Right cardiac atrium (tissue), 5 donors: Measurements from ENCODE around the gene ABCC5. TPM values are rescaled to one million over a fixed set of nuclear protein-coding genes. Genes with fewer than 3 reads are reported as not detected.
A peak's percentile ranks its signal among the peaks of the same experiment; 100 is the strongest.

Experiments
- ATAC-seq, 2 donors: fragments of 200-7000 bp; cut with Tn5 transposase; one replicate each; pipeline versions ENCODE4 v1.8.0 to v1.9.1; 2020; ENCODE audit warnings: moderate library complexity in 2 of 2, mild to moderate bottlenecking in 1 of 2
- DNase-seq, 3 donors: peaks; one replicate each; pipeline ENCODE4 v3.0.0-alpha.2; 2020
- H3K27ac ChIP-seq: one replicate; pipeline ENCODE4 v1.5.1; 2013; ENCODE audit warnings: mild to moderate bottlenecking, low read length, control low read depth, moderate library complexity
- H3K27me3 ChIP-seq: one replicate; pipeline ENCODE4 v1.6.1; 2013; ENCODE audit not compliant: control insufficient read depth, insufficient read depth
- H3K4me1 ChIP-seq: one replicate; pipeline ENCODE4 v1.6.1; 2013; ENCODE audit warnings: low read length; ENCODE audit not compliant: control insufficient read depth, insufficient read depth
- H3K4me3 ChIP-seq: one replicate; pipeline ENCODE4 v1.5.1; 2013; ENCODE audit warnings: low read length, control low read depth
- H3K9me3 ChIP-seq: one replicate; pipeline ENCODE4 v1.6.1; 2013; ENCODE audit warnings: low read length; ENCODE audit not compliant: control insufficient read depth
- WGBS: extraction: QIAGEN DNeasy Blood & Tissue Kit; methylation state at CpG from one replicate; pipeline ENCODE4 v1.1.7; 2013; 5-methylcytosine and 5-hydroxymethylcytosine counted together
- intact Hi-C, 4 donors: fragments of 100-400 bp; cut with DNase I; formaldehyde crosslinking; loops; one replicate each; pipeline versions ENCODE4 v1.11.0 to v1.14.0; 2022 to 2023
- polyA plus RNA-seq: library from polyadenylated mRNA; stranded (reverse); fragments of 200-250 nt; gene quantifications from one replicate; pipeline ENCODE4 v1.2.3, GENCODE V29; 2013
- total RNA-seq, 4 donors: library from RNA; stranded (reverse); fragmentation: NEBNext Ultra II Directional; extraction: Animal tissue kit (Norgen Biotek cat#: 25700); gene quantifications; one replicate each; pipeline ENCODE4 v1.2.1, GENCODE V29; 2021
- donor health status: healthy with polysubstance abuse.
- donor health status: DM: no; HTN: yes; CAD: no.
- donor health status: DM: no; HTN: no; CAD: no.
- donor health status: DM: no; HTN: yes; CAD: no; lungs with severe emphysema.
- donor health status: DM: yes; HTN: yes; CAD: no.

ABCC5 gene
- total and polyA plus RNA-seq, 5 donors, result 28.9 to 60.7 (median 48.0) TPM

DNA sequence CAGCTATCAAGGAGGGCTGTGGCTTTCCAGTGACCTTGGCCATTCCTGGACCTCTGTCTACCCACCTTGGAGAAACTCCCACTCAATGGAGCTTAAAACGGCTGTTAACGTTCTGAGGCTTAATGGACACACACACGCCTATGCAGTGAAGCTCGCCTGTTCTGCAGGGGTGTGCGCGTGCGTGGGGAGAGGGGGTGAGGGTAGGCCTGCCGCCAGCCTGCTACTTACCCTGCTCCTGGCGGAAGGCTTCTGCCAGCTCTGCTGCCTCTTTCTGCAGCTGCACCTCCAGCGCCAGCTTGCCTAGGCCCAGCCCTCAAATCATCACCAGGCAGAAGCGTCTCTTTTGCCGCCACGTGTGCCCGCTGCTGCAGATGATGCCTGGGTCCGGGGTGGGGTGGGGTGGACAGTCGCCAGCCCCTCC is 109.8 kb downstream of the ABCC5 start:
- Histone ChIP-seq H3K4me1 (no peaks in the 10 kb centered on the region), H3K27ac (no peak overlapping the region), H3K4me3 (no peak overlapping the region), H3K27me3 (no peaks in the 10 kb centered on the region), H3K9me3 (no peaks in the 10 kb centered on the region)
- ATAC-seq (no peak), DNase-seq (no peak)
- 79% methylated on average over 16 of the region's 16 CpGs for WGBS
- intact Hi-C loops, result loop anchor here in 1 of 4 donors (10.0 kb wide), 1 partner anchor 97 kb away; no protein-coding TSS in a partner anchor

DNA sequence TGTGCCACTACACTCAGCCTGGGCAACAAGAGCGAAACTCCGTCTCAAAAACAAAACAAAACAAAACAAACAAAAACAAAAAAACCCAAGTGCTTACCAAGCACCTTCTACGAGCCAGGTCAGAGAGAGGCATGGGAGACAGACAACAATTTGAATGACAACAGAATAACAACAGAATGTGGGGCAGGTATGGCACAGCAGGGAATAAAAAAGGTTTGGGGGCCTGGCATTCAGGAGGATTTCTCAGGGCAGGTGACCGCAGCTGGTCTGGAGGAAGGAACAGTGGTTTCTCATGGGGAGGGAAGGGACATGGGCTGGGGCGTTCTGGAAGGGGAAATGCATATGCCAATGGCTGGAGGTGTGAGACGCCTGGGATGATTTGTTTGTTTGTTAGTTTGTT is 110.5 kb downstream of the ABCC5 start:
- ATAC-seq (no peak), DNase-seq (no peak)
- 64% methylated on average over 6 of the region's 6 CpGs for whole genome bisulfite sequencing
- H3K9me3 ChIP-seq, result no peaks in the 10 kb centered on the region
- intact Hi-C loops, result loop anchor here in 1 of 4 donors (10.0 kb wide), 1 partner anchor 98 kb away; no protein-coding TSS in a partner anchor
- no peak overlapping the region for H3K4me3 ChIP-seq
- no peaks in the 10 kb centered on the region for H3K27me3 ChIP-seq
- H3K4me1 ChIP-seq, result no peaks in the 10 kb centered on the region
- no peak overlapping the region for H3K27ac ChIP-seq

DNA sequence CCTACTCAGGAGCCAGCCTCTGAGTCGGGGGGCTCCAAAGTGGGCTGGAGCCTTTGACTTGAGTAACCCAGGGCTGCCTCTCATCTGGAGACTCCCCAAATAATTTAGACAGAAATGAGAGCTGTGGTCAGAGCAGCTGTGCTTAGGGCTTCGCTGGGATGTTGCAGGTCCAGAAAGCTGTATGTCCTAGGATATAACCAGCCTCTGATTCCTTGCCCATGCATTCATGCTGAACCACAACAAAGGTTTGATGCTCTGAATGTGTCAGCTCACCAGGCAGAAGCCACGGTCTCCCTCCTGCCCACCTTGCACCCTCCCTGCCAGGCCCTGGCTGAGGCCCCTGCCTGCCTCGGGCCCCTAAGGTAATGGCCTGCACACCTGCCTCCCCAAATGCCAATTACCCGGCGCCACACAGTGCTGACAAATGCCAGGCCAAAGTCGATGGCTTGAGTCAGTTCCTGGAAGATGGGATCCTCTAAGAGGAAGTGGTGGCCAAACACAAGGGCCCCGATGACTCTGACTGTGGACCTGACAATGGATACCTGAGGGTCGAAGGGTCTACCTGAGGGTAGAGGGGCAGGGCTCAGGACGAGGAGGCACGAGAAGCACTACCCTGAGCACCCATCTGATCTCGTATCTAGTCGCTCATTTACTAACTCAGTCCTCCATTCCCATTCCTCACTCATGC is 111.3 kb downstream of the ABCC5 start:
- intact Hi-C loops, result loop anchor here in 1 of 4 donors (10.0 kb wide), 1 partner anchor 98 kb away; no protein-coding TSS in a partner anchor
- ATAC-seq (no peak), DNase-seq (no peak)
- 78% methylated on average over 13 of the region's 13 CpGs for WGBS
- Histone ChIP-seq H3K27me3 (no peaks in the 10 kb centered on the region), H3K4me1 (no peaks in the 10 kb centered on the region), H3K4me3 (no peak overlapping the region), H3K9me3 (no peaks in the 10 kb centered on the region), H3K27ac (no peak overlapping the region)

DNA sequence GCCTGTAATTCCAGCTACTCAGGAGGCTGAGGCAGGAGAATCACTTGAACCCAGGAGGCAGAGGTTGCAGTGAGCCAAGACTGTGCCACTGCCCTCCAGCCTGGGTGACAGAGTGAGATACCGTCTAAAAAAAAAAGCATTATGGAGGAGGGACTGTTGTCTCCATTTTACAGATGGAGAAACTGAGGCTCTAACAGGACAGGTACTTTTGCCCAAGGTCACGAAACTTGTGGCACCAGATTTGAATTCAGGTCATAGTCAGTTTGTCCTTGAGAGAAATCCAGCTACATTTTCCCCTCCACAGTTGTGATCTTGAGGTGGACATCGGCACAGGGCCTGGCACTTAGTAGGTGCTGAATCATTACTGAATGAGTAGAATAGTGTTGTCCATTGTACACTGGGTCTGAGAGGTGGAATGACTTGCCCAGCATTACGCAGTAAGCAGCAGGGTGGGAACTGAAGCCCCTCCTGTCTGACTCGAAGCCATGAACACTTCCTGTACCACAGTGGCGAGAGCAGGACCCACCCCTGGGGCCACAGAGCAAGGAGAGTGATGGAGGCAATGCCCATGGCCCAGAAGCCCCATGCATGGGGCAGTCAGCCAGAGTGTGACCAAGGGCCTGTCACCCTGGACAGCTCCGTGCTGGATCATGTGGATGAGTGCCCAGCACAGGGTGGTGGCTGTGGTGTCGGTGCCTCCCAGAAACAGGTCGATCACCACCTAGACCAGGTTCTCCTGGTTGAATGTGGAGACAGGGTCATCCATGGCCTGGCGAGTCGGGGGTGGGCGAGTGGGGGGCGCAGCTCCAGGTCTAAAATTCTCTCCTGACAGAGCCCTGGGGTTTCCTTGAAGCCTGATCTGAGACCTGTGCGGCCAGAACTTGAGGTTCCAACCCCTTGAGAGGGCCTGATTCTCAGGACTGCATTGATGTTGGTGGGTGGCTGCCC is 112.6 kb downstream of the ABCC5 start:
- H3K27me3 ChIP-seq, result no peaks in the 10 kb centered on the region
- no peak overlapping the region for H3K27ac ChIP-seq
- no peaks in the 10 kb centered on the region for H3K4me1 ChIP-seq
- intact Hi-C loops, result loop anchor here in 1 of 4 donors (10.0 kb wide), 1 partner anchor 100 kb away; no protein-coding TSS in a partner anchor
- 76% methylated on average over 14 of the region's 14 CpGs for WGBS
- DNase-seq, result no peak
- H3K4me3 ChIP-seq, result no peak overlapping the region
- H3K9me3 ChIP-seq, result no peaks in the 10 kb centered on the region
- ATAC-seq, result peak; percentile 26 to 52

DNA sequence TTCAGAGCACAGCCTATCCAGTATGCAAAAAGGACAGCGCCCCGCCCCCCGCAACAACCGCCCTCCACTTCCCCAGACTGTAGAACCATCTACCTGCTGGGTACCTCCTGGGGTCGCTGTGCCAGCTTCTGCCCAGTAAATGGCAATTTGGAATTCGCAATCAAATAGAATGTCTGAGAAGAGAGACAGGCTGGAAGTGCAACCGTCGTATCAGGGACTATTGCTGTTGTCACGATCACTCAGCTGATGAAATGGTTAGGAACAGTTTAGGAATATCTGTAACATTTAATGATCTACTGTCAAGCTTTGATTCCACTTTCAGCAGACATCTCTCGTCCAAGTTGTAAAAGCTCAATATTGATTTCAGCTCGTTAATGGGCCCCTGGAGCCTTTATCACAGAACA is 119.7 kb downstream of the ABCC5 start:
- DNase-seq (peak in 1 of 3 donors; percentile 37), ATAC-seq (no peak)
- no peak overlapping the region for H3K27ac ChIP-seq
- intact Hi-C loops, result loop anchor here in 3 of 4 donors (10.0 kb wide), 2 partner anchors 347 to 387 kb away; partner anchors contain the start of genes ALG3 (in 1 of the 3) and EEF1AKMT4 (in 1 of the 3)
- no peaks in the 10 kb centered on the region for H3K4me1 ChIP-seq
- H3K9me3 ChIP-seq, result no peaks in the 10 kb centered on the region
- no peak overlapping the region for H3K4me3 ChIP-seq
- no peaks in the 10 kb centered on the region for H3K27me3 ChIP-seq
- 58% methylated on average over 11 of the region's 11 CpGs for WGBS

DNA sequence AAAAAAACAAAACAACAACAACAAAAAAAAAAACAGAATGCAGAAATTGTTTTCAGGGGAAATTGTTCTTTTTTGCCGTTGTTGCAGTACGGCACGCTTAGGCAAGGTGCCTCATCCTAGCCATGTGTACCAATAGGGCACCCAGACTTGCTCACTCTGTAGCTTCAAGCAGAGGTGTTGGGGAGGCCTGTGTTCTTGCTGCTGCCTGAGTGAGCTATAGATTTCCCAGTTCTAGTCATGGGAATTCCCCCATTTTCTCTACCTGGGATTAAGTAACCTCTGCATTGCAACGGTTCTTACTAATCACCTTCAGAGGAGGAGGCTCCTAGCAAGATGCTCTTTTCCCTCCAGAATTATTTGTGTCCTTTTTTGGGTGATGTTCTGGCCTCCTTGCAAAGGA is 120.1 kb downstream of the ABCC5 start:
- no peak for ATAC-seq
- intact Hi-C loops, result loop anchor here in 3 of 4 donors (10.0 kb wide), 2 partner anchors 347 to 387 kb away; partner anchors contain the start of genes ALG3 (in 1 of the 3) and EEF1AKMT4 (in 1 of the 3)
- Histone ChIP-seq H3K27ac (no peak overlapping the region), H3K4me1 (no peaks in the 10 kb centered on the region), H3K27me3 (no peaks in the 10 kb centered on the region), H3K9me3 (no peaks in the 10 kb centered on the region), H3K4me3 (no peak overlapping the region)
- 85% methylated on average over 4 of the region's 4 CpGs for WGBS
- DNase-seq, result no peak

DNA sequence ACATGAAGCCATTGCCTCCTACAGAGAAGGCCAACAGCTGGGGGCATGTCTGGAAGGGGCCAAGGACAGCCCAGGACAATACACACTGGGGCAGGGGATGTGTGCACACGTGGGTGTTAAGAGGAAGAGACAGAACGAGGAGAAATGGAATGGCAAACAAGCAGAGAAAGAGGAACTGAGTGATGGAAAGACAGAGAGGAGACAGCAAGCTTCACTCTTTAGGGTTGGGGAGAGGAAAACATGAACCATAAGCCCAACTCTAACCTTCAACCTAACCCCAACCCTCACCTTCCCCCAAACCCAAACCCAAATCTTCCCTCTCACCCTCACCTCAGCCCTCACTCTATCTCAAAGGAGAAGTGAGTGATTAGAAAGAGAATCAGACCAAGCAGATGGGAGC is 121.1 kb downstream of the ABCC5 start:
- intact Hi-C loops, result loop anchor here in 3 of 4 donors (10.0 kb wide), 2 partner anchors 348 to 388 kb away; partner anchors contain the start of genes ALG3 (in 1 of the 3) and EEF1AKMT4 (in 1 of the 3)
- H3K4me1 ChIP-seq, result no peaks in the 10 kb centered on the region
- no peaks in the 10 kb centered on the region for H3K27me3 ChIP-seq
- H3K4me3 ChIP-seq, result no peak overlapping the region
- ATAC-seq, result peak in 1 of 2 donors; percentile 27
- WGBS, result 49% methylated on average over 2 of the region's 2 CpGs
- no peak for DNase-seq
- H3K9me3 ChIP-seq, result no peaks in the 10 kb centered on the region
- H3K27ac ChIP-seq, result no peak overlapping the region

DNA sequence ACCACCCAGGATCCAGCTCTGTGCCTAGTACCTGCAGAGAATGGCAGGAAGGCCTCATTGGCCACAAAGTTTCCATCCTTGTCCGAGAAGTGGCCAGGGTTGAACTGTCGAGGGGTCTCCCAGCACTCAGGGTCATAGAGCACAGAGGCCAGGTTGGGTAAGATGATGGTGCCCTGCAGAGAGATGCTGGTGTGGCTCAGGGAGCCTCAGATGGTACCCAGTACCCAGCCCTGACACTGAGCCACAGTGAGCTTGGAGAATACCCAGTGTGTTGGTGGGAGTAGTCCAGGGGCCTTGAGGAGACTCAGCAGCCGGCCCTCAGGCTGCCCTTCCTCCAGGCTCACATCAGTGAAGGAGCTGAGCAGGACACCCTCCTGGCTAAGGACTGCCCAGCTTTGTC is 121.5 kb downstream of the ABCC5 start:
- 81% methylated on average over 3 of the region's 3 CpGs for WGBS
- ATAC-seq (peak; percentile 30 to 31), DNase-seq (no peak)
- intact Hi-C loops, result loop anchor here in 3 of 4 donors (10.0 kb wide), 2 partner anchors 349 to 389 kb away; partner anchors contain the start of genes ALG3 (in 1 of the 3) and EEF1AKMT4 (in 1 of the 3)
- Histone ChIP-seq H3K4me3 (no peak overlapping the region), H3K27me3 (no peaks in the 10 kb centered on the region), H3K4me1 (no peaks in the 10 kb centered on the region), H3K9me3 (no peaks in the 10 kb centered on the region), H3K27ac (no peak overlapping the region)

DNA sequence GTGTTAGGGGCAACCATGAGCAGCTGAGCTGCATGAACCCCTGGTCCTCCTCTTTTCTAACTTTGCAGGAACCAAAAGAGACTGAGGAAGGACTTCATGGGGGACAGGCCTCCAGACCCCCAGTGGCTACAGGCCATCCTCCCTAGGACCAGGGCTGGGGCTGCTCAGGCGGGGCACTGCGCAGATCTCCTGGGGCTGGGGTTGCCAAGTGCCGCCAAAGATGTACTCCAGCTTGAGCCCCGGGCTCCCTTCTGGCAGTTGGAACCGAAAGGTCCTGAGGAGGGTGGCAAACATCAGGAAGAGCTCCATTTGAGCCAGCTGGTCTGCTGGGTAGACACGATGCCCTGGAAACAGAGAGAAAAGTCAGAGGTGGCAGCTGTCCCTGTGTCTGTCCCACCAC is 121.9 kb downstream of the ABCC5 start:
- Histone ChIP-seq H3K9me3 (no peaks in the 10 kb centered on the region), H3K27ac (no peak overlapping the region), H3K27me3 (no peaks in the 10 kb centered on the region), H3K4me3 (no peak overlapping the region), H3K4me1 (no peaks in the 10 kb centered on the region)
- WGBS, result 86% methylated on average over 6 of the region's 6 CpGs
- no peak for DNase-seq
- intact Hi-C loops, result loop anchor here in 3 of 4 donors (10.0 kb wide), 2 partner anchors 349 to 389 kb away; partner anchors contain the start of genes ALG3 (in 1 of the 3) and EEF1AKMT4 (in 1 of the 3)
- ATAC-seq, result peak; percentile 26 to 40

DNA sequence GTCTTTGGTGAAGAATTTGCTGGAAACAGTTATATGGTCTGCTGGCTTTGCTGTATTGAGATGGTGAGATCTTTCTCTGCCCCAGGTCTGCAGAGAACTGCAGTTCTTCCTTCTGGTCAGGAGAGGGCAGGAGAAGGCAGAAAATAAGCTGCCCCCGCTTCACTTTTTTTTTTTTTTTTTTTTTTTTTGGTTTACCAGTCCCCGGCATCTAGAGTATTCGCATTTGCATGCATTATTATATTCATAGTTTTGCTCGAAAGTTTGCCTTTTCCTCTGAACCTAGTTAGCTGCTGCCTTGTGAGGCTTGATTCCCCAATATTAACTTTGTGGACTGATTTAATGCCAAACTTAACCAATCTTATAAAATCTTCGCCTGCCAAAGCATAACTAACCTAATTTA is 122.4 kb downstream of the ABCC5 start:
- 20% methylated on average over 5 of the region's 5 CpGs for WGBS
- intact Hi-C loops, result loop anchor here in 3 of 4 donors (10.0 kb wide), 2 partner anchors 350 to 390 kb away; partner anchors contain the start of genes ALG3 (in 1 of the 3) and EEF1AKMT4 (in 1 of the 3)
- ATAC-seq, result peak; percentile 66 to 69

More for the DNA sequence above, 122.4 kb downstream of the ABCC5 start:
- no peaks in the 10 kb centered on the region for H3K4me1 ChIP-seq
- DNase-seq, result no peak
- H3K9me3 ChIP-seq, result no peaks in the 10 kb centered on the region
- H3K4me3 ChIP-seq, result no peak overlapping the region
- no peak overlapping the region for H3K27ac ChIP-seq
- no peaks in the 10 kb centered on the region for H3K27me3 ChIP-seq
